UCSD-AML1 (cell line): Measurements from ENCODE around the gene RFNG.

ENCODE experiments used
- DNase-seq: peaks from one replicate; lab custom pipeline; 2025; ENCODE audit not compliant: unreplicated experiment; lab: John Stamatoyannopoulos, UW

The RFNG gene

DNA sequence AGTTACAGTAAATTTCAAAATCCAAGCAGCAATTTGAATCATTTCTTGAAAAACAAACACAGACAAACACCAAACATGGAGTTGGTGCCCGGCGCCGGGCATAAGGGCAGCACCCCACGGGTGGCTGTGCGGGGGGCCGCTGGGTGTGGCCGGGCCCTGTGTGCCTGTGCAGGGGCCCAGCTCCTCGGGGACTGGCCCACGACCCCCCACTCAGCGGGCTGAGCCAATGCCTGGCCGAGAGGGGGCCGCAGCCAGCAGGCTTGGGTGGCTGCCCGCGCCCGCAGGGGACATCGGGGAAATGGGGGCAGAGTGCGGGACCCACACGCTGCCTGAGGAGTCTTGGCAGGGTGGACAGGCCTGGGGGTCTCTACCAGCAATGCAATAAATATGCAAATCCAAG, 26.8 kb upstream of the RFNG start:
- DNase-seq: no peak

DNA sequence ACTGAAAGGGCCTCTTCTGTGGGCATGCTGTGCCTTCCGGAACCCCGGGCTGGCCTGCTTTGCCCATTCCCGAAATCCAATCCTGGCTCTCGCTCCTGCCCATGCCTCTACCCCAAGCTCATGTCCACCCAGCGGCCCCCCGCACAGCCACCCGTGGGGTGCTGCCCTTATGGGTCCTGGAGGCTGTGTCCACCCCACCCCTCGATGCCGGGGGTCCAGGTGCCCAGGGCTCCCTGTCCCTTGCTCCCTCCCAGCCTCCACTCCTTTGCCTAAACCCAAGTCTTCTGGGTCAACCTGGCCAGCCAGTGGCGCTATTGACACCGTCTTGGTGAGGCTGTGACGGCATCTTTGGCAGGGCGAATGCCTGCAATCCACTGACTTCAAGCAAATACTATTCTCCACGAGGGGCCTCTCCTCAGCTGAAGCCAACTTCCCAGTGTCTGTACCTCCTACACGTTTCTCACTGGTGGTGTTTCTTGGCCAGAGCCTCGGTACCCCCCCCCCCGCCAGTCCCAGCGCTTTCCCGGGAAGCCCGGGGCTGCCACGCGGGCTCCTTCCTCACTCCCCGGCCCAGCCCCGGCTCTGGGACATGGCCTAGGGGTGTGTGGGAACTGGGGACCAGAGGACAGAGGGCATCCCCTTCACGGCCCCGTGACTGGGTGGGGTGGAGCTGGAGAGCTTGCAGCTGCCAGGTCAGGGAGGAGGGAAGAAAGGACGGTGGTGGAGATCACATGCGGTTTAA, 26.2 kb upstream of the RFNG start:
- DNase-seq: no peak

DNA sequence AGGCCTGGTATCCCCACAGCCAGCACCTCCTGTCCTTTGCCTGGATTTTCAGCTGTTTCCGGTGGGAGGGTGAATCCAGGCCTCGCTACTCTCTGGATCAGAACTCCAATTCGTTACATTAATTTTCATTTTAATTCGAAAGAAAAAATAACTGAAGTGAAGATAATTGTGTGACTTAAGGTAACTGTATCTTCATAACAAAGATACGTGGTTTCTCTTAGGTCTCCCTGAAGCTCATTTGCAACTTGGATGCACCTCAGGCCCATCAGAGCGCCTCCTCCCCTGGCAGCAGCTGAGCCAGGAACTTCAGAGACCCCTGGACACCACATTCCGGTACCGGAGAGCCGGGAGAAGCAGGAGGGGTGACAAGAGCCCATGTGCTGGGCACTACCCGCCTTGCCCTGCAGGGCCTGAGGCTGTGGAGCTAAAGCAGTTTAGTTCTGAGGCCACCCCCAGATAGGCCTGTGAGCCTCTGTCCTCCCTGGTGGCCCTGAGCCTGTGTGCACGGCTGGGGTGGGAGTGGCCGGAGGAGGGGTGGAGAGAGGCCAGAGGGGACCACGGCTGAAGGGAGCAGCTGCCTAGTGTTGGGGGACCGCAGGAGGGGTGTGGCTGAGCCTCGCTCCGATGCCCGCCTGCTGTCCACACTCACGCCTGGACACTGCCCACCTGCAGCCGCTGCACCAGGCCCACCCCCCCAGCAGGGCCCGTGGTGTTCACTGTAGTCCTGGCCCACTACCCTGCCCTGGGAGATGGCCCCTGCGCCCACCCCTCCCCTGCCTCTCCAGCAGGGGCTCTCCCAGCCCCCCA, 25.4 kb upstream of the RFNG start:
- DNase-seq: no peak

- DNase-seq: no peak
Measured at GRCh38 chr17:82076018-82076784, 24.6 kb upstream of the RFNG start.

DNA sequence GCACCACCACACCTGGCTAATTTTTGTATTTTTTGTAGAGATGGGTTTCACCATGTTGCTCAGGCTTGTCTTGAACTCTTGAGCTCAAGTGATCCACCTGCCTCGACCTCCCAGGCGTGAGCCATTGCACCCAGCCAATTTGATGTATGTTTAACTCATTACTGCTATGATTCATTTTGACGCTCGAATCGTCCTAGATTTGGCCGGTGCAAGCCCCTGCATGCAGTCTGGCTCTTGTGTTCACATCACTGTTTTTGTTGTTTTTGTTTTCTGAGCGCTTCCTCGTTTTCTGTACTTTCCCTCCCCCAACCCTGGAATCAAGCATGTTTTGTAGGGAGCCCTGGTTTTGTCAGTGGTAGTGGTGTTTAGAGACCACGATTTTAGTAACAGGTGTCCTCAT, 21.8 kb upstream of the RFNG start:
- no peak for DNase-seq

- DNase-seq: no peak
Measured at GRCh38 chr17:82072827-82073226, 21.2 kb upstream of the RFNG start.

DNA sequence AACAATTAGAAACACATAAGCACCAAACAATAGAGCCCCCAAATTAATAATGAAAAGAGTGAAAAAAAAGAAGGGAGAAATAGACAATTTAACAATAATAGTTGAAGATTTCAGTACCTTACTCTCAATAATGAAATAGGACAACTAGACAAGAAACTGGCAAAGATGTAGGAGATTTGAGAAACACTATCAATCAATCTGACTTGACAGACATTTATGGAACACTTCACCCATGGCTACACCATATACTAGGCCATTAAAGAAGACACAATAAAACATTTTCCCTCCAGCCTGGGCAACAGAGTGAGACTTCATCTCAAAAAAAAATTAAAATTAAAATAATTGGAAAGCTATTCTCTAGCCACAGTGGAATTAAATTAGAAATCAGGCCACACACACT, 19.0 kb upstream of the RFNG start:
- no peak for DNase-seq

GRCh38 chr17:82065638-82066303, 14.2 kb upstream of the RFNG start, which contains the start of gene DUS1L:
DUS1L (minus strand) TSS chr17:82065804; CDS start chr17:82065059, 745 bp downstream.
- DNase-seq: peak; percentile 77

DNA sequence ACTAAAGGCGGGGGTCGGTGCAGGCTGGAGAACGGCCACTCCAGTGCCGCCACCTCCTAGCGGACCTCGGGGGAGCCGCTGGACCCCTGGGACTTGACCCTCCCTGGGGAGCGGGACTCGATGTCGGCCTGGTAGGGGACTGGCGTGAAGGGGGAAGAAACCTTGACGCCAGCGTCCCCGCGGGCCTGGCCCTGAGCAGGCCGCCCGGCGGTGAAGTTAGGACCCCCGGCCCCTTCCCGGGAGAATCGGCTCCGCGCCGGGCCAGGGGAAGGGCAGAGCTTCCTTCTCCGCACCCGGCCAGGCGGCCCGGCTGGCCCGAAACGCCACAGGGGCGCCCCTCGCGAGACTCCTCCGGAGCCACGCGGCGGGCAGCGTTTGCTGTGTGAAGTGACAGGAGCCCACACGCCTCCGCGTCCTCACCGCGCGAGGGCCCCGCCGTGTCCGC, 13.6 kb upstream of the RFNG start:
- peak; percentile 35 for DNase-seq

DNA sequence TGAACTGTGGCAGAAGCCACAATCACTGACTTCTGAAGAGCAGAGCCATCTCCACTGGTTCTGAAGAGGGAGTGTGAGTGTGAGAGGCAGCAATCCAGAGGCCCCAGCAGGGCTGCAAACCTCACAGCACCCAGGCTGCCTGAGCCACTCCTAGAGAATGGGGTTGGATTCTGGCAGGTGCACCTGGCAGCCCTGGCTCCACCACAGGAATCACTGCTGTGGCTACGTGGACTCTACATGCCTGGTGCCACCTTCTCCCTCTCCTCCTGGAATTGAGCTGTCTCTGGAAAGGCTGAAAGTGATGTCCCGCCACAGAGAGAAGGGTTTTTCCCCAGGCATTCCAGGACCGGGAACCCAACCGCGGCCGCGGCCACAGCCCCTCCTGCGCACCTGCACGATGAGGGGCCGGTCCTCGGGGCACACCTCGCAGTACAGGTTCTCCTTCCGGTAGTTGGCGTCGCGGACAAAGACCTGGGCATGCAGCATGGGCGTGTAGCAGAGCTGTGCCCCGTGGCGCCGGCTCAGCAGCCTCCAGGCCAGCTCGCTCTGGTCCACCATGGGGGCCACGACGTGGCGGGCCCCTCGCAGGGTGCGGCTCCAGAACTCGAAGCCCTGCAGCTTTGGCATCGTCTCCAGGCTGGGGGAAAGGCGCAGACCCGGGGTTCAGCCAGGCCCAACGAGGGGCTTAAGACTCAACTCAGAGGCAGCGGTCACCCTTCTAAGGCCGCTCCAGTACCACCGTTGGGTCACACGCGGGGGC, 13.0 kb upstream of the RFNG start:
- no peak for DNase-seq

DNA sequence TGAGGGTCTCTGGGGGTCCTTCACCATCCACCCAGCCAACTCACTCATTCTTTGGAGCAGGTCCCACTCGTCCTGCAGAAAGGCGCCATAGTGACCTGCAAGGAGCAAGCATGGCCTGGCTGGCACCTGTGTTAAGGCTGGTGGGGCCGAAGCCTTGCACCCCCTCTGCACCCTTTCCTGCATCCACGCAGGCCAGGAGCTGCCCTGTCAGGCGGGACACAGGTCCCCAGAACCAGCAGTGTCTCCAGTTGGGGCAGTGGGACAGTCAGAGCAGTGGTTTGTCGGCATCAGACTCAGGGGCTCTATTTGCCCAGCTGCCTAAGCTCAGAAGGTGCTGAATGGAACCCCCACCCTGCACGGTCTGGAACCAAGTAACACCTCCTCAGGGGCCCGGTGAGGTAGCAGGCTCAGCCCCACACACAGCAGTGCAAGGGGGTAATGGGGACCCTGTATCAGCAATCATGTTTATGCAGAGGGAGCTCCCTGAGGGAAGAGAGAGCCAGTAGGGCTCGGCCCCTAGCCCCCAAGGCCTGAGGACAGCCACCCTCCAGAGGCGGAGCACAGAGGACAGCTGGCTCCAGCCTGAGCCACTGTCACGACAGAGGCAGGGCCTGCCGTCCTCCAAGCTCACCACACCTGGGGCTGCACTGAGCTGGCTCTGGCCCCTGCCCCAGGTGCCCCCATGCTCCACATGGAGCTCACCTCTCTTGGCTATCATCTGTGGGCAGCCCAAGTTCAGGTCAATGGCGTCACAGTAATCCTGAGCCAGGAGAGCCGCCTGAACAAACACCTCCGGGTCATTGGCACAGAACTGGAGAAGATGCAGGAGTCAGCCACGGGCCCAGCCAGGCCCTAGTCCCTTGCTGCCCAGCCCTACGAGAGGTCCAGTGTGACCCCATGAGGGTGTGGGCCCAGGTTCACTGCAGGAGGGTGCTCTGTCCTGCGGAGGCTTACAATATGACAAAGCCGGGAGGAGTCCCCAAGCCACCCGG, 12.1 kb upstream of the RFNG start:
- DNase-seq: no peak

GRCh38 chr17:82062984-82063368, 11.4 kb upstream of the RFNG start:
- no peak for DNase-seq

- no peak for DNase-seq
Measured at GRCh38 chr17:82062076-82062983, 10.7 kb upstream of the RFNG start.

- no peak for DNase-seq
Measured at GRCh38 chr17:82061047-82061925, 9.7 kb upstream of the RFNG start.

DNA sequence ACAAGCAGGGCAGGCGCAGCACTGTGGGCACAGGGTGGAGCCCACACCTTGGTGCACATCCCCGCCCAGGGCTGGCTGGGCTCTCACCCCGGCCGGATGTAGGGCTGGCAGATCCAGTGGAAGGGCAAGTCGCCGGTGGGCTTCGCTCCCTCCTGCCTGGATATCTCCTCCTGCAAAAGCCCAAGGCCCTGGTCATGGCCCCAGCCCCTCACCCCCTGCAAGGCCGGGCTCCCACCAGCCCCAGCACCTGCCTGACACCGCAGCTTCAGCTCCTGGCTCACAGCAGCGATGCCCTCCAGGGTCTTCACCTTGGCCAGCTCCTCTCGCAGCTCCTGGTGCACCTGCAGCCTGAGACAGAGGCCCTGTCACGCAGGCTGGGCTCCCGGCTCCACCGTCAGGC, 9.0 kb upstream of the RFNG start:
- DNase-seq: no peak

- no peak for DNase-seq
Measured at GRCh38 chr17:82060001-82060380, 8.4 kb upstream of the RFNG start.
